ENCODE data around the gene HRH2. TPM values are rescaled to one million over a fixed set of nuclear protein-coding genes. Genes with fewer than 3 reads are reported as not detected.
"Not testable (repeated sequence)": the region's sequence is repeated elsewhere in the genome, so short reads cannot be mapped to it uniquely, and the experiment has no call there.

The HRH2 gene
- total and polyA plus RNA-seq, 4 donors = 1.8 to 36.1 (median 9.9) TPM

GRCh38 chr5:175649967-175650366, 7.9 kb upstream of the HRH2 start:
- Histone ChIP-seq H3K36me3 (ENCODE audit: control insufficient read depth in 4 of 4, insufficient read depth in 4 of 4, low read length in 4 of 4) (no peaks in the 10 kb centered on the region), H3K27me3 (ENCODE audit: control insufficient read depth in 3 of 3, insufficient read depth in 3 of 3, low read length in 2 of 3) (peaks cover 0 to 18% (median 0%) of the 10 kb centered on the region in 3 donors), H3K9ac (ENCODE audit: insufficient read depth in 1 of 2, low read length in 2 of 2) (no peak overlapping the region), H3K4me3 (no peak overlapping the region), H3K27ac (ENCODE audit: low read depth in 1 of 2, low read length in 1 of 2) (no peak overlapping the region), H3K9me3 (ENCODE audit: control insufficient read depth in 4 of 4, insufficient read depth in 3 of 4, low read length in 3 of 4) (peaks cover 0 to 27% (median 4%) of the 10 kb centered on the region in 4 donors), H3K4me1 (ENCODE audit: control insufficient read depth in 5 of 5, insufficient read depth in 5 of 5, low read length in 5 of 5) (no peaks in the 10 kb centered on the region)
- ATAC-seq (ENCODE audit: insufficient read depth, low FRiP score) (no peak), DNase-seq (no peak)
- TF ChIP-seq CTCF (IDR thresholded peaks at IDR 0.05; ENCODE audit: control extremely low read depth, extremely low read depth) = no peak
- WGBS, 2 donors = 93 to 100% methylated on average over 1 of the region's 1 CpG

- Histone ChIP-seq H3K9me3 (ENCODE audit: control insufficient read depth in 4 of 4, insufficient read depth in 3 of 4, low read length in 3 of 4) (peaks cover 0 to 27% (median 4%) of the 10 kb centered on the region in 4 donors), H3K27me3 (ENCODE audit: control insufficient read depth in 3 of 3, insufficient read depth in 3 of 3, low read length in 2 of 3) (peaks cover 0 to 21% (median under 1%) of the 10 kb centered on the region in 3 donors)
- not testable (repeated sequence) for H3K36me3 ChIP-seq (ENCODE audit: control insufficient read depth in 4 of 4, insufficient read depth in 4 of 4, low read length in 4 of 4); ATAC-seq (ENCODE audit: insufficient read depth, low FRiP score); H3K4me1 ChIP-seq (ENCODE audit: control insufficient read depth in 5 of 5, insufficient read depth in 5 of 5, low read length in 5 of 5); DNase-seq; H3K27ac ChIP-seq (ENCODE audit: low read depth in 1 of 2, low read length in 1 of 2); H3K9ac ChIP-seq (ENCODE audit: insufficient read depth in 1 of 2, low read length in 2 of 2); H3K4me3 ChIP-seq
These were observed 7.3 kb upstream of the HRH2 start for GRCh38 chr5:175650430-175651205.

GRCh38 chr5:175652741-175653663, 4.9 kb upstream of the HRH2 start:
- no peak for DNase-seq

More at GRCh38 chr5:175652741-175653663, 4.9 kb upstream of the HRH2 start:
- Histone ChIP-seq H3K27ac (ENCODE audit: low read depth in 1 of 2, low read length in 1 of 2) (no peak overlapping the region), H3K9ac (ENCODE audit: insufficient read depth in 1 of 2, low read length in 2 of 2) (no peak overlapping the region), H3K4me1 (ENCODE audit: control insufficient read depth in 5 of 5, insufficient read depth in 5 of 5, low read length in 5 of 5) (peaks cover 0 to 5% (median 0%) of the 10 kb centered on the region in 5 donors), H3K4me3 (no peak overlapping the region), H3K27me3 (ENCODE audit: control insufficient read depth in 3 of 3, insufficient read depth in 3 of 3, low read length in 2 of 3) (peaks cover 0 to 36% (median 20%) of the 10 kb centered on the region in 3 donors), H3K36me3 (ENCODE audit: control insufficient read depth in 4 of 4, insufficient read depth in 4 of 4, low read length in 4 of 4) (no peaks in the 10 kb centered on the region), H3K9me3 (ENCODE audit: control insufficient read depth in 4 of 4, insufficient read depth in 3 of 4, low read length in 3 of 4) (peaks cover 0 to 19% (median 4%) of the 10 kb centered on the region in 4 donors)
- ATAC-seq (ENCODE audit: insufficient read depth, low FRiP score) = no peak
- TF ChIP-seq CTCF (IDR thresholded peaks at IDR 0.05; ENCODE audit: control extremely low read depth, extremely low read depth) = no peak
- WGBS, 2 donors = 33 to 54% methylated on average over 11 of the region's 11 CpGs
